ENCODE data around the gene TUBB4B.

The TUBB4B gene

DNA sequence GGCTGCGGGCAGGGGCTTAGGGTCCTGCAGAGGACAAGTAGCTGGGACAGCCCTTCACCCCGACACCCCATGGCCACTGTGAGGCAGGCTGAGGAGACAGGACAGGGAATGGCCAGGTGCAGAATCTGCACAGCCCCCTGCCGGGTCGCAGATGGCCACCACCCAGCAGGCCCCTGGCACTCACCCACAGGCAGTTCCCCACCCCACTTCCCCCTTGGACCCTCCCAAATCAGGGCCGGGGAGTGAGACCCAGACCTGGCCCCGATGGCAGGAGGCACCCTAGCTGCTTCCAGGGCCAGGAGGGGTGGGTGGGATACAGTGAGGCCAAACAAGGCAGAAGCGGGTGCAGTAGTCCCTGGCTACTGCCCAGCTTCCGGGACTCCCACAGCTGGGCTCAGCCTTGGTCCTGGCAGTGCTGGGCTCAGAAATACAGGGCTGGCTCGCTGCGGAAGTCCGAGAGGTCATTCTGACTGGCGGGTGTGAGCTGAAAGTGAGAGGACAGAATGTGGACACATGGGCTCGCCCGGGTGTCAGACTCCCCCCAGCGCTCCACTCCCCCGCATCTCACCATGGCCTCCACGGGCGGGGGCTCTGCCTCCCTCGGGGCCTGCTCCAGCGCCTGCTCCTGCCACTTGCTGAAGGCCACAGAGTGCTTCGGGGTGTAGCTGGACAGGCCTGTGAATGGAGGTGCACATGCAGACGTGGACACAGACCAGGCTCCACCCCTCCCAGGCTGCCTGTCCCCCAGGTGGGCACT lies 49.2 kb upstream of the TUBB4B start (continued):
- TF ChIP-seq ZSCAN18 (tag by site-specific recombination; IDR thresholded peaks at IDR 0.05) = no peak
- TF ChIP-seq KLF10 (tag by site-specific recombination; IDR thresholded peaks at IDR 0.05) = no peak
- TF ChIP-seq ZSCAN23 (tag by site-specific recombination; IDR thresholded peaks at IDR 0.05) = no peak
- TF ChIP-seq REST (tag by site-specific recombination; IDR thresholded peaks at IDR 0.05) = no peak
- TF ChIP-seq ZNF366 (tag by site-specific recombination; conservative IDR thresholded peaks at IDR 0.05) = no peak
- TF ChIP-seq ZNF266 (tag by site-specific recombination; IDR thresholded peaks at IDR 0.05; ENCODE audit: low read depth) = no peak
- no peak for TF ChIP-seq ZNF521 (tag by site-specific recombination; IDR thresholded peaks at IDR 0.05)
- TF ChIP-seq, protein P1, sequence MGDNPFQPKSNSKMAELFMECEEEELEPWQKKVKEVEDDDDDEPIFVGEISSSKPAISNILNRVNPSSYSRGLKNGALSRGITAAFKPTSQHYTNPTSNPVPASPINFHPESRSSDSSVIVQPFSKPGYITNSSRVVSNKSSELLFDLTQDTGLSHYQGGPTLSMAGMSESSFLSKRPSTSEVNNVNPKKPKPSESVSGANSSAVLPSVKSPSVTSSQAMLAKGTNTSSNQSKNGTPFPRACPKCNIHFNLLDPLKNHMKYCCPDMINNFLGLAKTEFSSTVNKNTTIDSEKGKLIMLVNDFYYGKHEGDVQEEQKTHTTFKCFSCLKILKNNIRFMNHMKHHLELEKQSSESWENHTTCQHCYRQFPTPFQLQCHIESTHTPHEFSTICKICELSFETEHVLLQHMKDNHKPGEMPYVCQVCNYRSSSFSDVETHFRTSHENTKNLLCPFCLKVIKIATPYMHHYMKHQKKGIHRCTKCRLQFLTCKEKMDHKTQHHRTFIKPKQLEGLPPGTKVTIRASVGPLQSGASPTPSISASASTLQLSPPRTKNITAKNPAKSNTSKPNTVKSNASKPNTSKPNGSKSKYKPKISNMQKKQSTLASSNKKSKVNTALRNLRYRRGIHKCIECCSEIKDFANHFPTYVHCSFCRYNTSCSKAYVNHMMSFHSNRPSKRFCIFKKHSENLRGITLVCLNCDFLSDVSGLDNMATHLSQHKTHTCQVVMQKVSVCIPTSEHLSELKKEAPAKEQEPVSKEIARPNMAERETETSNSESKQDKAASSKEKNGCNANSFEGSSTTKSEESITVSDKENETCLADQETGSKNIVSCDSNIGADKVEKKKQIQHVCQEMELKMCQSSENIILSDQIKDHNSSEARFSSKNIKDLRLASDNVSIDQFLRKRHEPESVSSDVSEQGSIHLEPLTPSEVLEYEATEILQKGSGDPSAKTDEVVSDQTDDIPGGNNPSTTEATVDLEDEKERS (tag by site-specific recombination; IDR thresholded peaks at IDR 0.05) = no peak
- 0 out of 2 replicates have a peak, but pooled peaks have one; percentile 16 for TF ChIP-seq SP2 (tag by site-specific recombination; IDR thresholded peaks at IDR 0.05)

DNA sequence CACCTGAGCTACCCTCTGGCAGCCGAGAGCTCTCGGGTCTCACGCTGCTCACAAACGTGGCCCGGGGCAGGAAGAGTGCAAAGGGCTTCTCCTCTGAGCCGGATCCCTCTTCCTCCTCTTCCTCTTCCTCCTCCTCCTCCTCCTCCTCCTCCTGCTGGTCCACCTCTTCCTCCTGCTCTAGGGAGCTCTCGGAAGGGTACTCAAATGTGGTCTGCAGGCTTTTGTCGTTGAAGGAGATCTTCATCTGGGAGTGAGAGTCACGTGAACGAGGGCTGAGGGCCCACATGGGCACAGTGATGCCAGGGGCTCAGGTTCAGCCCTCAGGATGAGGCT lies 48.7 kb upstream of the TUBB4B start:
- ChIA-PET POLR2A (interaction anchor here (0.6 to 7.1 kb wide), 12 partner anchors 12 to 157 kb away, joined by 3 to 178 read pairs (median 4); partner anchors contain the start of genes LRRC26, MAN1B1, NDOR1 and TMEM203), CTCF (interaction anchor here (0.6 to 2.3 kb wide), 4 partner anchors 13 to 44 kb away, joined by 4 to 9 read pairs (median 5); partner anchors contain the start of genes NDOR1, RNF224 and TMEM203)

More for the DNA sequence above, 48.7 kb upstream of the TUBB4B start:
- no peak for TF ChIP-seq ZNF529 (tag by site-specific recombination; IDR thresholded peaks at IDR 0.05; ENCODE audit: insufficient replicate concordance)
- TF ChIP-seq ZNF664 (tag by site-specific recombination; IDR thresholded peaks at IDR 0.05) = no peak
- no peak for TF ChIP-seq ZNF114 (tag by site-specific recombination; IDR thresholded peaks at IDR 0.05)
- no peak for TF ChIP-seq ZNF670 (tag by site-specific recombination; IDR thresholded peaks at IDR 0.05; ENCODE audit: low read depth)
- TF ChIP-seq ZNF121 (tag by site-specific recombination; IDR thresholded peaks at IDR 0.05) = no peak
- no peak for TF ChIP-seq ZNF544 (tag by site-specific recombination; IDR thresholded peaks at IDR 0.05)
- TF ChIP-seq ZNF239 (tag by site-specific recombination; IDR thresholded peaks at IDR 0.05) = no peak
- peak; percentile 97 for TF ChIP-seq ZNF513 (tag by site-specific recombination; IDR thresholded peaks at IDR 0.05)
- TF ChIP-seq, protein P2, sequence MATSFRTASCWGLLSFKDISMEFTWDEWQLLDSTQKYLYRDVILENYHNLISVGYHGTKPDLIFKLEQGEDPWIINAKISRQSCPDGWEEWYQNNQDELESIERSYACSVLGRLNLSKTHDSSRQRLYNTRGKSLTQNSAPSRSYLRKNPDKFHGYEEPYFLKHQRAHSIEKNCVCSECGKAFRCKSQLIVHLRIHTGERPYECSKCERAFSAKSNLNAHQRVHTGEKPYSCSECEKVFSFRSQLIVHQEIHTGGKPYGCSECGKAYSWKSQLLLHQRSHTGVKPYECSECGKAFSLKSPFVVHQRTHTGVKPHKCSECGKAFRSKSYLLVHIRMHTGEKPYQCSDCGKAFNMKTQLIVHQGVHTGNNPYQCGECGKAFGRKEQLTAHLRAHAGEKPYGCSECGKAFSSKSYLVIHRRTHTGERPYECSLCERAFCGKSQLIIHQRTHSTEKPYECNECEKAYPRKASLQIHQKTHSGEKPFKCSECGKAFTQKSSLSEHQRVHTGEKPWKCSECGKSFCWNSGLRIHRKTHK (tag by site-specific recombination; IDR thresholded peaks at IDR 0.05) = no peak
- H3K4me1 ChIP-seq (ENCODE audit: control insufficient read depth, insufficient read depth, low read length) = peaks cover 8% of the 10 kb centered on the region
- no peaks in the 10 kb centered on the region for H3K9me3 ChIP-seq (ENCODE audit: control insufficient read depth, insufficient read depth, low read depth, low read length)
- H3K27ac ChIP-seq (ENCODE audit: extremely low read depth, low read depth, low read length) = no peak overlapping the region
- no peak overlapping the region for H3K4me3 ChIP-seq (ENCODE audit: low read depth, low read length)
- peaks cover 0 to 31% of the 10 kb centered on the region in 2 experiments; a peak in 1 of 3 replicates for H3K36me3 ChIP-seq (ENCODE audit: control insufficient read depth in 2 of 2, insufficient read depth in 1 of 2, low read length in 2 of 2)

Data from HEK293 (cell line).